ENCODE results near the gene OXT. TPM values are rescaled to one million over a fixed set of nuclear protein-coding genes. Genes with fewer than 3 reads are reported as not detected.

Gene OXT
- total and polyA plus RNA-seq, 11 donors, result 0.67 TPM; not detected in 10

DNA sequence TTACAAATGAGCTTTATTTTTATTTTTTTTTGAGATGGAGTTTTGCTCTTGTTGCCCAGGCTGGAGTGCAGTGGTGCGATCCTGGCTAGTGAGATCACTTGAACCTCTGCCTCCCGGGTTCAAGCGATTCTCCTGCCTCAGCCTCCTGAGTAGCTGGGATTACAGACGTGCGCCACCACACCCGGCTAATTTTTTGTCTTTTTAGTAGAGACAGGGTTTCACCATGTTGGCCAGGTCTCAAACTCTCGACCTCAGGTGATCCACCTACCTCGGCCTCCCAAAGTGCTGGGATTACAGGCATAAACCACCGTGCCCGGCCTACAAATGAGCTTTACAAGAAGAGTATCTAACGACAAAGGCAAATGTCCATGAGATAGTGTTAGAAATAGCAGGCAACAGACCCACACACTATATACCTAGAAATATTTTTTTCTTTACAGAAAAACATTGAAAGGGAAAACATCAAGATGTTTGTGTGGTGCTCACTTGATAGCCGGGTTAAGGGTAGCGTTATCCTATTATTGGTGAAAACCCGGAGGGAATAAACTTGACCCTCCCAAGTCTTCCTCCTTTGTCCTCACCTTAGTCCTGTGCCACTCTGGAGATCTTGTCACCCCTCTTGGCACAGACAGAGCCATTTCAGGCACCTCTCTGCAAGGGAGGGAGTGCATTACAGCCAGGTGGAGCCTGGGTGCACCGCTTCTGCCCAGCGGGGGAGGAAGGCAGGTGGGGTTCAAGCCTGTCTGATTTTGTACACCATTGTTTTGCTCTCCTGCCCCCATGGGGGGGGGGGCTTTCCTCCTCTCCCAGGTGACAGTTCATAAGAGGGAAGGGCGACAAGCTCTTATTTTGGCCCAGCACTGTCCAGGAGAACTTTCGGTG lies 34.1 kb downstream of the OXT start:
- intact Hi-C loops (cut with DNase I), result loop anchor here in 1 of 10 donors (5.0 kb wide), 1 partner anchor 53 kb away; no protein-coding TSS in a partner anchor

DNA sequence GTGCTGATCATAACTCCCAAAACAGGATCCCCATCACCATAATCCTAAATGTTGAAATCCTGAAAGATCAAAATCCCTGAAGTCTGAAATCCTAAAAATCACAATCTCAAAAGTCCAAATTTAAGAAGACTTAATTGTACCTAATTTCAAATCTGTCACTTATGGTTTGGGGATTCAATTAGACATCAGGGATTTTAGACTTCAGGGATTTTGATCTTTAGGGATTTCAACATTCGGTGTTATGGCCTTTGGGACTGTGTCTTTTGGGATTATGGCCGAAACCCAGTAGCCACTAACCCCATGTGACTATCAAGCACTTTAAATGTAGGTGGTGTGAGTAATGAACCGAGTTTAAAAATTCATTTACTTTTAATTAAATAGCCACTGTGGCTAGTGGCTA lies 34.8 kb downstream of the OXT start:
- WGBS, 4 donors, result 89 to 95% (median 93%) methylated on average over 3 of the region's 3 CpGs
- TF ChIP-seq, protein P1, sequence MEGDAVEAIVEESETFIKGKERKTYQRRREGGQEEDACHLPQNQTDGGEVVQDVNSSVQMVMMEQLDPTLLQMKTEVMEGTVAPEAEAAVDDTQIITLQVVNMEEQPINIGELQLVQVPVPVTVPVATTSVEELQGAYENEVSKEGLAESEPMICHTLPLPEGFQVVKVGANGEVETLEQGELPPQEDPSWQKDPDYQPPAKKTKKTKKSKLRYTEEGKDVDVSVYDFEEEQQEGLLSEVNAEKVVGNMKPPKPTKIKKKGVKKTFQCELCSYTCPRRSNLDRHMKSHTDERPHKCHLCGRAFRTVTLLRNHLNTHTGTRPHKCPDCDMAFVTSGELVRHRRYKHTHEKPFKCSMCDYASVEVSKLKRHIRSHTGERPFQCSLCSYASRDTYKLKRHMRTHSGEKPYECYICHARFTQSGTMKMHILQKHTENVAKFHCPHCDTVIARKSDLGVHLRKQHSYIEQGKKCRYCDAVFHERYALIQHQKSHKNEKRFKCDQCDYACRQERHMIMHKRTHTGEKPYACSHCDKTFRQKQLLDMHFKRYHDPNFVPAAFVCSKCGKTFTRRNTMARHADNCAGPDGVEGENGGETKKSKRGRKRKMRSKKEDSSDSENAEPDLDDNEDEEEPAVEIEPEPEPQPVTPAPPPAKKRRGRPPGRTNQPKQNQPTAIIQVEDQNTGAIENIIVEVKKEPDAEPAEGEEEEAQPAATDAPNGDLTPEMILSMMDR (IDR thresholded peaks at IDR 0.05), result no peak
- no peak for TF ChIP-seq POLR2A (IDR thresholded peaks at IDR 0.05)
- Histone ChIP-seq H3K4me1 (no peaks in the 10 kb centered on the region), H3K9me3 (no peaks in the 10 kb centered on the region), H3K4me3 (no peak overlapping the region), H3K27me3 (no peaks in the 10 kb centered on the region), H3K36me3 (peaks cover 0 to 36% (median 19%) of the 10 kb centered on the region in 9 donors), H3K27ac (no peak overlapping the region)
- DNase-seq, result no peak
- no peak for ATAC-seq
- intact Hi-C loops (cut with DNase I), result loop anchor here in 1 of 10 donors (5.0 kb wide), 1 partner anchor 54 kb away; no protein-coding TSS in a partner anchor

More for the DNA sequence above, 34.1 kb downstream of the OXT start:
- no peaks in the 10 kb centered on the region for H3K27me3 ChIP-seq
- no peak for TF ChIP-seq POLR2A (IDR thresholded peaks at IDR 0.05)
- TF ChIP-seq, protein P1 (IDR thresholded peaks at IDR 0.05), result no peak
- DNase-seq (peak in 1 of 5 donors; percentile 8), ATAC-seq (no peak)
- 94 to 96% (median 96%) methylated on average over 17 to 18 of the region's 18 CpGs for WGBS, 4 donors
- no peak overlapping the region for H3K4me3 ChIP-seq
- no peak overlapping the region for H3K27ac ChIP-seq
- H3K36me3 ChIP-seq, result peaks cover 0 to 32% (median 19%) of the 10 kb centered on the region in 9 donors
- H3K9me3 ChIP-seq, result no peaks in the 10 kb centered on the region
- no peaks in the 10 kb centered on the region for H3K4me1 ChIP-seq

DNA sequence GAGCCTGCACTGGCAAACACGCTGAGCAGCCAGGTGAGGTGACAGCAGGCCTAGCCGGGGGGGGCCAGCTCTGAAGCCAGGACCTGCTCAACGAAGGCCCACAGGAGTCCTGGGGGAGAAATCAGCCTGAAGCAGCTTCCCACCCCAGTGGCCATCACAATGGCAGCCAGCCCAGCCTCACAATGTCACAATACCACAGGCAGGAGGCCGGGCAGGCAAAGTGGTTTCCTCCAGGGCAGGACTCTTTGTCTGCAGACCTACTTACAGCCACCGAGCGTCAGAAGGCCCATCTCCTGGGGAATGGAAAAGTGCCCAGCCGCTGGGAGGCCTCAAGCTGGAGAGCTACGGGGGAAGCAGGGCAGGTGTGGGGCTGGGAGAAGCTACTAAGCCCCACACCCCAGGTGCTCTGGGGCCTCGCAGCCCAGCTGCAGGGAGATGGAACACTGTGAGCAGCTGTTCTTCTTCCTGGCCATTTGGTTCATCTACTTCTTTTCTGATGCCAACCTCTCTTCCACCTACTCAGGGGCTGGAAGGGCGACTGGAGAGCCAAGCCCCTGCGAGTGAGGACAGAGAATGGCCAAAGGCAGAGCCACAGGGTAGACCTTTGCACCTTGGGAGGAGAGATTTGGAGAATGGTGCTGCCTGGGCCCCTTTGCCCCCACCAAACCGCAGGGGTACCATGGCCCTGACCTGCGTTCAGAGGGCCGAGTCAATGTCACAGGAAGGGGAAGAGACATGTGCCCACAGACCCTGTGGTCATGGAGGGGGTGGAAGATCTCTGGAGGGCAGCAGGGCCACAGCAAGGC lies 35.4 kb downstream of the OXT start:
- WGBS, 4 donors, result 80 to 91% (median 84%) methylated on average over 12 to 14 of the region's 14 CpGs
- Histone ChIP-seq H3K27me3 (no peaks in the 10 kb centered on the region), H3K36me3 (peaks cover 0 to 36% (median 19%) of the 10 kb centered on the region in 9 donors), H3K4me3 (no peak overlapping the region), H3K27ac (no peak overlapping the region), H3K9me3 (no peaks in the 10 kb centered on the region), H3K4me1 (no peaks in the 10 kb centered on the region)
- TF ChIP-seq POLR2A (IDR thresholded peaks at IDR 0.05), result no peak
- intact Hi-C loops (cut with DNase I), result loop anchor here in 1 of 10 donors (5.0 kb wide), 1 partner anchor 55 kb away; no protein-coding TSS in a partner anchor
- peak in 1 of 5 donors; percentile 37 for DNase-seq
- ATAC-seq, result no peak

DNA sequence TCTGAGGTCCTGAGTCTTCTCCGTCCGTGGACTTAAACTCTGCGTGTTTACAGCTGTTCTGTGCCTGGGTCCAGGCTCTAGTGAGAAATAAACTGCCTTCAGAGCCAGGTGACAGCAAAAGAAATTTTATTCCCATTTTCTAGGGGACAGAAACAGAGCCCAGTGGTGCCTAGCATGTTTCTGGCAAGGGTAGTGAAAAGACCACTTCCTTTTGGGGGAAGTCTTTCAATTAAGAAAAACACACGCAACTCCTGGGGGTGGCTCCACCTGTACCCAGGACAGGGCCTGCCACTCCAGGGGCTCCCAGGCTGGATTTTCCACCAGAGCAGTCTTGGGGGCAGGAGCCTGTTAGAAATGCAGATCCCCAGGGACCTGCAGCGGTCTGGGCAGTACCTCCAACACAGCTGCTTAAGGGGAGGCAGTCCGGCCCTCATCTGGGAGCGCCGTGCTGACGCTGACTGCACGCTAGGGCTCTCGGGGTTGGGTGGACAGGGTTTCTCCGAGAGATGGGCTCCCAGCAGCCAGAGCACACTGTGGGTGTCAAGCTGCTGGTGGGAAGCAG lies 36.1 kb downstream of the OXT start:
- Histone ChIP-seq H3K4me3 (no peak overlapping the region), H3K4me1 (no peaks in the 10 kb centered on the region), H3K27ac (no peak overlapping the region), H3K27me3 (no peaks in the 10 kb centered on the region), H3K9me3 (no peaks in the 10 kb centered on the region), H3K36me3 (peaks cover 0 to 36% (median 19%) of the 10 kb centered on the region in 9 donors)
- 89 to 92% (median 91%) methylated on average over 9 to 12 of the region's 12 CpGs for WGBS, 4 donors
- ATAC-seq, result no peak
- peak in 1 of 5 donors; percentile 14 for DNase-seq
- intact Hi-C loops (cut with DNase I), result loop anchor here in 1 of 10 donors (5.0 kb wide), 1 partner anchor 55 kb away; no protein-coding TSS in a partner anchor
- TF ChIP-seq, protein P1 (IDR thresholded peaks at IDR 0.05), result no peak
- TF ChIP-seq POLR2A (IDR thresholded peaks at IDR 0.05), result no peak
